GM21825 (cell line): ENCODE measurements around the gene OR2A2.
"Not testable (repeated sequence)": the region's sequence is repeated elsewhere in the genome, so short reads cannot be mapped to it uniquely, and the experiment has no call there.

Experiments used
- ATAC-seq: cut with Tn5 transposase; IDR thresholded peaks from one replicate; pipeline ENCODE4 v1.9.1; 2021; ENCODE audit warnings: mild to moderate bottlenecking, moderate library complexity; ENCODE audit not compliant: unreplicated experiment

OR2A2 gene, protein sequence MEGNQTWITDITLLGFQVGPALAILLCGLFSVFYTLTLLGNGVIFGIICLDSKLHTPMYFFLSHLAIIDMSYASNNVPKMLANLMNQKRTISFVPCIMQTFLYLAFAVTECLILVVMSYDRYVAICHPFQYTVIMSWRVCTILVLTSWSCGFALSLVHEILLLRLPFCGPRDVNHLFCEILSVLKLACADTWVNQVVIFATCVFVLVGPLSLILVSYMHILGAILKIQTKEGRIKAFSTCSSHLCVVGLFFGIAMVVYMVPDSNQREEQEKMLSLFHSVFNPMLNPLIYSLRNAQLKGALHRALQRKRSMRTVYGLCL

GRCh38 chr7:144109283-144109682 lies at the start of gene OR2A2:
TSS of gene OR2A2 (plus strand) at chr7:144109583. CDS start at chr7:144109583, 0 bp downstream.
- ATAC-seq = no peak

DNA sequence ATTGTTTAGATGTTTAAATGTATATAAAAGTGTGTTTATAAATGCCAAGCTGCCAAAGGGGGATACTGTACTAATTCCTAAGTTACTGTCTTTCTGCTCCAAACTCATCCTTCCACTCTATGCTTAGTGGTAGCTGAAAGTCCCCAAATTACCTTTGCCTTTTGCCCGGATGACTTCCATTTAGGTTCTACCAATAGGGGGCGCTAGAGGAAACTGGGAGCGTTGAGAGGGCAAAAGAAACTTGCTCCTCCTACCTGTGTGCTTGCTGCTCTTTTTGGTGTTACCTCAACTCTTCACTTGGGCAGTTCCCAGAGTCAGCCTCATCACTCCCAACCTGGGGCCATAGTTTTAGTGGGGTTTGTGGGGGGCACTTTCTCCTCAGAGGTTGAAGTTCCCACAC lies 45.7 kb upstream of the OR2A2 start:
- no peak for ATAC-seq

- no peak for ATAC-seq
These were observed 39.9 kb upstream of the OR2A2 start, which contains the start of gene OR2A25 for GRCh38 chr7:144069511-144069910. TSS of gene OR2A25 (plus strand) at chr7:144069811. CDS start at chr7:144074220, 4,409 bp downstream.

DNA sequence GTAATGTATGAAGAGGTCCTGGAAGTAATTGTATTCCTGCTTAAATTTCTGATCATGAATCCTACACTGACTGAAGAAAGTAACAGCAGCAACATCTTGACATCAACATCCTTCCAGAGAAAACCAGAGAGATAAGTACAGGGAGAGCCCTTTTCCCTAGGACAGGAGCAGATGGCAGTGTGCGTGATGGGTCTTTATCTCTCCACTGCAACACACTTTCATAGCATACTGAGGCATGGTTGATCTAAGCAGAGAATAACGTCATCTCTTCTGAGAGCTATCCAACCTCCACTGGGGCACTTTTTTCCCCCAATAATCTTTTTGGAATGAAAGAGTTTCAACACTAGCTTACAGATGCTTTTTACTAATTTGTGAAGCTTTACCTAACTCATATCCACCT lies 39.4 kb upstream of the OR2A2 start:
- ATAC-seq = no peak

- no peak for ATAC-seq
These were observed 35.0 kb upstream of the OR2A2 start for GRCh38 chr7:144074374-144074773.

GRCh38 chr7:144085978-144086377 lies 23.4 kb upstream of the OR2A2 start, which contains the start of gene OR2A12:
TSS of gene OR2A12 (plus strand) at chr7:144086278. CDS start at chr7:144095108, 8,830 bp downstream.
- no peak for ATAC-seq

DNA sequence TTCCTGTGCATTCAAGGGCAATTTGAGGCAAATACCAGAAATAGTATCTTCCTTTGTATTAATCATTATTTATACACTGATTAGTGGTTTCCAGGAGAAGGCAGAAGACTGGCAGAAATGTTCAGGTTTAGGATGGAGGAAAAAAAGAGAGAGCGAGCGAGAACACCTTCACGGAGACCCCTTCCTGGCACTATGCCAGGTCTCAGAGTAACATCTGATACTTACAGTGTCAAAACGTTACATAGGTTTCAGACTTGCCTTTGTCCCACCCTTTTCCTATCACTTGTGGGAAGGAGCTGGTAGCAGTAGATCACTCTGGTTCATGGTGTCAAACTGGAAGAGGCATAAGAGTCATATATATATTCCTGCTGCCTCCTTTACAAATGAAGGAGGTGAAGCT lies 22.7 kb upstream of the OR2A2 start:
- no peak for ATAC-seq

DNA sequence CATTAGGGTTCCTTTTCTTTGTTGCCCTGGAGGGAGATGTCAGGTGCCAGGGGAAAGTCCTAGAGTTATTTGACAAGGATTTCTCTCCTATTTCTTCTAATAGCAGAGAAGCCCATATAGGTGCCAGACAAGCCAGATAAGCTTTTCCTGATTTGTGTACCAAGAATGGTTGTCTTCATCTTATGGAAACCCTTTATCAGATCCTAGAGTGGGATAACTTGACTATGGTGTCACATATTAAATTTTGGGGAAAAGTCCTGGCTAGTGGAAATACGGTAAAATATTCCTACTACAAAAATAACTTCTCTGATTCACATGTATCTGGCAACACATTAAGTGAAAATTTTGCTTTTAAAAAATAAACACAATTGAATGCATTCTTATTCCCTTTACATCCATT lies 22.2 kb upstream of the OR2A2 start:
- no peak for ATAC-seq

GRCh38 chr7:144090667-144091066 lies 18.7 kb upstream of the OR2A2 start:
- ATAC-seq = no peak

- ATAC-seq = no peak
These were observed 10.6 kb upstream of the OR2A2 start for GRCh38 chr7:144098776-144099175.

- ATAC-seq = no peak
These were observed 8.8 kb upstream of the OR2A2 start for GRCh38 chr7:144100607-144101006.

DNA sequence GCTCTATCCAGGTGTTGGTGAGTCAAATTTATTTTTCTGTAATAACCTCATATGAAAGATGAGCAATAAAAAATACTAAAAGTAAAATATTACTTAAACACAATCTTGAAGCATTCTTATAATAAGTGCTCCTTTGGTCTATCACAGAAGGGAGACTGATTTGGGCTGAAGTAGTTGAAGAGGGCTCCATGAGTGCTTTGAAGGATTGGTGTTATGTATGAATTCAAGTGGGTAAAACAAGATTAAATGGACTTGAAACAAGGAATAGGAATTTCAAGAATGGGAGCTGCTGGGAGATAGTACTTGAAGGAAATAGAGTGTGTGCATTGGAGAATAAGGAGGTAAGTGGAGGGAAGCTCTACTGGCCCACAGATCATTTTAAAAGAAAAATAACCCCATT lies 7.3 kb upstream of the OR2A2 start:
- no peak for ATAC-seq

- no peak for ATAC-seq
These were observed 4.2 kb upstream of the OR2A2 start for GRCh38 chr7:144105211-144105610.

DNA sequence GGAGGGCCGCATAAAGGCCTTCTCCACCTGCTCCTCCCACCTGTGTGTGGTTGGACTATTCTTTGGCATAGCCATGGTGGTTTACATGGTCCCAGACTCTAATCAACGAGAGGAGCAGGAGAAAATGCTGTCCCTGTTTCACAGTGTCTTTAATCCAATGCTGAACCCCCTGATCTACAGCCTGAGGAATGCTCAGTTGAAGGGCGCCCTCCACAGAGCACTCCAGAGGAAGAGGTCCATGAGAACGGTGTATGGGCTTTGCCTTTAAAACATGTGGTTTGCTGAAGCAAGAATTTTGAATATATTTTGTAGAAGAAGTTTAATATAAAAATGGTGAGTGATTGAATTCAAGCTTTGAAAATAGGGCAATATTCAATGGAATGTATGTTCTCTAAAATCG lies 889 bp downstream of the OR2A2 start:
- no peak for ATAC-seq

DNA sequence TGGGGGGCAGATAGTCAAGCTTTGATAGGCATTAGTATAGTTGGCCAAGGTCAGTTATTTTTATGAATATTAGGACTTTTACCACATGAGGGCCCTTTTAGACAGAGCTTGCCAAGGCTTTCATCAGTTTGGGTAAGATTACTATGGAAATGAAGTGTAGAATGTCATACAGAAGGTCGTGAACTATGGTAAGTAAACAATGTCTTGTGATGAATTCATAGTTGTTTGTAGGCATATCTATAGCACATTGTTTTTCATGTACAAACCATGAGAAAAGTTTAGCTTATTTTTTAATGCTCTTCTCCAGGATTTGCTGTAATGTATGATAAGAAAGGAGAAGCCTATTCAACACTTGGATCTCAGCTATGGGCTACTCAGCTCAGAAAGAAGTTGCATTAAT lies 4.3 kb downstream of the OR2A2 start:
- ATAC-seq = no peak

- no peak for ATAC-seq
These were observed 9.0 kb downstream of the OR2A2 start for GRCh38 chr7:144118341-144118740.

DNA sequence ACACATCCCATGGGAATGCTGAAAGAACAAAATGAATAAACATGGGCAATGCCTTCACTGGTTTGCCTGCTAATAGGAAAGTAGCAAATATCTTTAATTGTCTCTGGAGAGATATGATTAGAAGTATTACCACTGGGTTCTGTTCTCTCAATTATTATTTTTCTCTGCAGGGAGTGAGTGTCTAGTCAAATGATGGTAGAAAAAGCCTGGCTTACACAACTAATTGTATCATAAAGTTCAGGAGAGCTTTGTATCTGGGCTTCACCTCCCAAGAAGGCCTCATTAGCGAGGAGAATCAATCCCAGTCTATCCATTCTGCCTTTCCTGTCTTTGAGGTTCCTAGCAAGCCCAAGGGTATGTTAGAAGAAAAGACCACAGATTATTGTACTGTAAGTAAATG lies 13.5 kb downstream of the OR2A2 start, which contains the start of gene OR2A14:
TSS of gene OR2A14 (plus strand) at position 301 of the 400 bp plus-strand sequence. CDS start 5,937 bp downstream, outside the sequence.
- no peak for ATAC-seq

DNA sequence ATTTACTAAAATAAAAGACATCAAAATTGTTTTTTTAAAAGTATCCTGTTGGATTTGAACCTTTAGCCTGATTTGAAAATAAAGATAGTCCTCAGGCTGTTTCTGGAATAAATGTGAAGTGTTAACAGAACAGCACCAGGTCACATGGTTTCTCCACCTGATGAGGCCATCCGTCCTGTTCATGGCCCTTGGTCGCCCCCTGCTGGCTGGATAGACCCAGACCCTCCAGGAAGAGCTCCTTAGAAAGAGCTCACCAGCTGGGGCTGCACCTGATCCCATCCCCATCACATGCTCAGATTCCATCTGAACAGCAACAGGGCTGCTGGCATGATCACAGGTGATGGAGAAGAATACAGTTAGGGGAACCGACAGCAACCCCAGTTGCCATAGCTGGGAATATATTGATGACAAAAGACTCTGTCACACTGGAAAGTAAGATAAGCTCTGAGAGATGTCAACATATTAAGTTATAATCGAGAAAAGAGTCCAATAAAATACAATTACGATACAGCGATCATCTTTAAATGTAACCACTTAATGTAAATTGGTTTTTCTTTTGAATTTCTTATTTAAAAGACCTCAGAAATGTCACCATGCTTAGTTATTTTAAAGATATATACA lies 18.4 kb downstream of the OR2A2 start:
- ATAC-seq = peak; percentile 100

DNA sequence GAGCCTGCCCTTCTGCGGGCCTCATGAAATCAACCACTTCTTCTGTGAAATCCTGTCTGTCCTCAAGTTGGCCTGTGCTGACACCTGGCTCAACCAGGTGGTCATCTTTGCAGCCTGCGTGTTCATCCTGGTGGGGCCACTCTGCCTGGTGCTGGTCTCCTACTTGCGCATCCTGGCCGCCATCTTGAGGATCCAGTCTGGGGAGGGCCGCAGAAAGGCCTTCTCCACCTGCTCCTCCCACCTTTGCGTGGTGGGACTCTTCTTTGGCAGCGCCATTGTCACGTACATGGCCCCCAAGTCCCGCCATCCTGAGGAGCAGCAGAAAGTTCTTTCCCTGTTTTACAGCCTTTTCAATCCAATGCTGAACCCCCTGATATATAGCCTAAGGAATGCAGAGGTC lies 20.2 kb downstream of the OR2A2 start:
- ATAC-seq = not testable (repeated sequence)

DNA sequence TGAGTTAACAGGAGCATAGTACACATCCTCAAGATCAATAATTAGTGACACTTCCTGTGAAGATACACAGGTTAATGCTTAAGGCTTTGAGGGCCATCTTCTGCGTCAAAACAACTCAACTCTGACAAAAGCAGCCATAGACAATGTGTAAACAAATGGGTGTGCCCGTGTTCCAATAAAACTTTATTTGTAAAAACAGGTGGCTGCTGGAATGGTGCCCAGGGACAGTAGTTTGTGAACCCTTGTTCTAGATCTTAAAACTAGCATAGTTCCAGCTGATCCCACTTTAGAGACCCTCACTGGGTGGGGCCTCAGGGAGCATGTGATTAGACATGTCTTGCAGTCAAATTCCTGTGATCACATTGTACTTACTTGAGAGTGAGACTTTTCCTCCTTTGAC lies 21.3 kb downstream of the OR2A2 start:
- ATAC-seq = no peak

- no peak for ATAC-seq
These were observed 22.9 kb downstream of the OR2A2 start for GRCh38 chr7:144132262-144132661.

DNA sequence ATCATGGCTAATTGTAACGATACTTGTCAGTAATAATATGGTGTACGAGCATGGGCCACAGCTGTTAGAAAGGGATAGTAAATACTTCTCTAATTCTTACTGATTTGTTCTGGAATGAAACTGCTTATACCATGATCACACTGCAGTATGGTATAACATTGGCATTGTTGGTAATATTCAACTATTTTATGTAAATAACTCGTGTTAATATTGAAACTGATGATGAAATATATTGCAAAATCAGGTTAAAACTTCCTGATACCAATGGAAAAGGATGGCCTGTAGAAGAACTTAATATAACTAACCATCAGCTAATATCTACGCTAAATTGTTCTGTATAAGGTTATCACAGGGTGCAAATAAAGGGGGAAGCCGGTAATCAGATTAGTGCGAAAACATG lies 23.9 kb downstream of the OR2A2 start:
- ATAC-seq = no peak
